ENCODE data around the gene RAB25.
A peak's percentile ranks its signal among the peaks of the same experiment; 100 is the strongest.

The RAB25 gene

GRCh38 chr1:156104861-156105832 lies 44.2 kb downstream of the RAB25 start:
- DNase-seq (ENCODE audit: low read depth), result peak; percentile 70
- no peak for TF ChIP-seq CTCF (conservative IDR thresholded peaks at IDR 0.05; ENCODE audit: control insufficient read depth, insufficient read depth, low read depth, low read length)
- H3K4me3 ChIP-seq (ENCODE audit: control insufficient read depth, low read depth, low read length), result no peak overlapping the region

- TF ChIP-seq CTCF (conservative IDR thresholded peaks at IDR 0.05; ENCODE audit: control insufficient read depth, insufficient read depth, low read depth, low read length), result no peak
- peak; percentile 41 for DNase-seq (ENCODE audit: low read depth)
- peak overlapping the region; percentile 15 for H3K4me3 ChIP-seq (ENCODE audit: control insufficient read depth, low read depth, low read length)
Observed at GRCh38 chr1:156106624-156107488, 45.9 kb downstream of the RAB25 start.

GRCh38 chr1:156108057-156108456 lies 47.1 kb downstream of the RAB25 start:
- no peak for DNase-seq (ENCODE audit: low read depth)
- TF ChIP-seq CTCF (conservative IDR thresholded peaks at IDR 0.05; ENCODE audit: control insufficient read depth, insufficient read depth, low read depth, low read length), result no peak

GRCh38 chr1:156108664-156109241 lies 47.8 kb downstream of the RAB25 start:
- no peak overlapping the region for H3K4me3 ChIP-seq (ENCODE audit: control insufficient read depth, low read depth, low read length)
- no peak for TF ChIP-seq CTCF (conservative IDR thresholded peaks at IDR 0.05; ENCODE audit: control insufficient read depth, insufficient read depth, low read depth, low read length)
- DNase-seq (ENCODE audit: low read depth), result peak; percentile 65

More at GRCh38 chr1:156108057-156108456, 47.1 kb downstream of the RAB25 start:
- H3K4me3 ChIP-seq (ENCODE audit: control insufficient read depth, low read depth, low read length), result no peak overlapping the region

- no peak for DNase-seq (ENCODE audit: low read depth)
- TF ChIP-seq CTCF (conservative IDR thresholded peaks at IDR 0.05; ENCODE audit: control insufficient read depth, insufficient read depth, low read depth, low read length), result no peak
- H3K4me3 ChIP-seq (ENCODE audit: control insufficient read depth, low read depth, low read length), result no peak overlapping the region
Observed at GRCh38 chr1:156110252-156110651, 49.3 kb downstream of the RAB25 start.

- TF ChIP-seq CTCF (conservative IDR thresholded peaks at IDR 0.05; ENCODE audit: control insufficient read depth, insufficient read depth, low read depth, low read length), result no peak
- peak; percentile 56 for DNase-seq (ENCODE audit: low read depth)
- H3K4me3 ChIP-seq (ENCODE audit: control insufficient read depth, low read depth, low read length), result no peak overlapping the region
Observed at GRCh38 chr1:156111355-156111962, 50.5 kb downstream of the RAB25 start.
